ENCODE measurements around the gene RNF167. TPM values are rescaled to one million over a fixed set of nuclear protein-coding genes. Genes with fewer than 3 reads are reported as not detected.

RNF167 gene
- total and polyA plus RNA-seq, 2 of the 8 experiments (the other 6 are each of a cell fraction or from before 2014, with no cell fraction given), result 140 to 281 TPM

DNA sequence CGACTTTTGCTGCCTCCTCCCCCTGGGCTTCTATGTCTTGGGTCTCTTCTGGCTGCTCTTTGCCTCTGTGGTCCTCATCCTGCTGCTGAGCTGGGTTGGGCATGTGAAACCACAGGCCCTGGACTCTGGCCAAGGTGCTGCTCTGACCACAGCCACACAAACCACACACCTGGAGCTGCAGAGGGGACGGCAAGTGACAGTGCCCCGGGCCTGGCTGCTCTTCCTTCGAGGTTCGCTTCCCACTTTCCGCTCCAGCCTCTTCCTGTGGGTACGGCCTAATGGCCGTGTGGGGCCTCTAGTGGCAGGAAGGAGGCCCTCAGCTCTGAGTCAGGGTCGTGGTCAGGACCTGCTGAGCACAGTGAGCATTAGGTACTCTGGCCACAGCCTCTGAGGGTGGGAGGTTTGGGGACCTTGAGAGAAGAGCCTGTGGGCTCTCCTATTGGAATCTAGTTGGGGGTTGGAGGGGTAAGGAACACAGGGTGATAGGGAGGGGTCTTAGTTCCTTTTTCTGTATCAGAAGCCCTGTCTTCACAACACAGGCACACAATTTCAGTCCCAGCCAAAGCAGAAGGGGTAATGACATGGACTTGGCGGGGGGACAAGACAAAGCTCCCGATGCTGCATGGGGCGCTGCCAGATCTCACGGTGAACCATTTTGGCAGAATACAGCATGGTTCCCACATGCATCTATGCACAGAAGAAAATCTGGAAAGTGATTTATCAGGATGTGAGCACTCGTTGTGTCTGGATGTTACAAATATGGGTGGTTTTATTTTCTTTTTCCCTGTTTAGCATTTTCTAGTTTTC lies 5.7 kb upstream of the RNF167 start:
- Histone ChIP-seq H3K27me3 (replicated peaks in 1 of 4; ENCODE audit: control insufficient read depth in 3 of 4, extremely low read depth in 1 of 4, insufficient read depth in 3 of 4, low read length in 3 of 4) (no peaks in the 10 kb centered on the region), H4K5ac (ENCODE audit: insufficient read length, low read depth, low read length) (no peak overlapping the region), H3K27ac (ENCODE audit: low read depth, low read length) (no peak overlapping the region), H2AFZ (ENCODE audit: low read length) (no peak overlapping the region), H3K23me2 (ENCODE audit: low read depth, low read length) (peaks cover 8% of the 10 kb centered on the region; the same call in 1 of the 2 replicates), H3K18ac (ENCODE audit: extremely low read depth, low read length) (no peak overlapping the region), H2BK15ac (ENCODE audit: low read length) (no peak overlapping the region), H3K14ac (ENCODE audit: insufficient read length) (no peak overlapping the region), H3K56ac (replicated peaks; ENCODE audit: insufficient read length, low read depth, low read length) (no peak overlapping the region), H3K36me3 (ENCODE audit: control insufficient read depth in 2 of 4, insufficient read depth in 4 of 4, low read length in 3 of 4) (peaks cover 9 to 16% (median 13%) of the 10 kb centered on the region in 4 experiments), H4K8ac (ENCODE audit: extremely low read depth, insufficient read depth, low read length) (no peak overlapping the region), H2BK120ac (replicated peaks; ENCODE audit: low read depth, low read length) (no peak overlapping the region), H2AK5ac (ENCODE audit: low read depth, low read length) (no peak overlapping the region), H3K79me2 (ENCODE audit: control insufficient read depth in 1 of 2, insufficient read depth in 2 of 2, low read length in 2 of 2) (peaks cover 0 to 12% of the 10 kb centered on the region in 2 experiments; a peak in 3 of 4 replicates), H4K91ac (replicated peaks; ENCODE audit: insufficient read length, low read length) (no peak overlapping the region), H3K4me2 (ENCODE audit: insufficient read depth in 1 of 2, low read depth in 2 of 2, low read length in 2 of 2) (no peak overlapping the region), H3K9me3 (ENCODE audit: insufficient read depth in 2 of 2, low read depth in 1 of 2, low read length in 1 of 2) (no peaks in the 10 kb centered on the region), H3K23ac (ENCODE audit: insufficient read length) (no peak overlapping the region), H4K20me1 (replicated peaks in 1 of 2; ENCODE audit: control insufficient read depth in 1 of 2, insufficient read depth in 2 of 2, low read length in 2 of 2) (peaks cover 0 to 1% of the 10 kb centered on the region in 2 experiments), H2BK12ac (ENCODE audit: low read depth, low read length) (no peak overlapping the region), H3K4me3 (ENCODE audit: extremely low read depth in 1 of 4, insufficient read depth in 2 of 4, low read depth in 3 of 4, low read length in 4 of 4) (no peak overlapping the region), H3K9ac (replicated peaks in 1 of 4; ENCODE audit: extremely low read depth in 1 of 4, low read depth in 3 of 4, low read length in 3 of 4) (no peak overlapping the region), H2BK5ac (ENCODE audit: low read depth, low read length) (no peak overlapping the region), H3K79me1 (ENCODE audit: low read depth, low read length) (peaks cover 9% of the 10 kb centered on the region), H2BK20ac (ENCODE audit: low read length) (no peak overlapping the region), H3K4me1 (replicated peaks in 1 of 4; ENCODE audit: control insufficient read depth in 3 of 4, insufficient read depth in 4 of 4, low read length in 3 of 4) (peaks cover 0 to 8% (median 6%) of the 10 kb centered on the region in 4 experiments; a peak in 6 of 7 replicates), H3K4ac (replicated peaks; ENCODE audit: insufficient read length, low read depth, low read length) (no peak overlapping the region)
- DNase-seq (ENCODE audit: low read depth in 1 of 2, low spot score in 2 of 2) (no peak), FAIRE-seq (no peak)
- POLR2A ChIA-PET (ENCODE audit: partially characterized antibody), result interaction anchor here (0.7 to 27.4 kb wide), 12 partner anchors 8 to 63 kb away, joined by 3 to 987 read pairs (median 8); partner anchors contain the start of genes C17orf107, CHRNE, ENO3 and INCA1
- 83% methylated on average over 14 of the region's 14 CpGs; no CpG with 5 or more reads in 1 of the 2 experiments for WGBS, 2 experiments (ENCODE audit: extremely low coverage in 1 of 2, insufficient coverage in 1 of 2, insufficient read length in 1 of 2, insufficient replicate concordance in 2 of 2, low coverage in 1 of 2, low lambda C conversion rate in 2 of 2, missing lambda C conversion rate in 1 of 2)
- CTCF ChIA-PET (ENCODE audit: partially characterized antibody), result interaction anchor here (0.7 to 1.3 kb wide), 8 partner anchors 9 to 131 kb away, joined by 3 to 10 read pairs (median 4); no protein-coding TSS in a partner anchor
- TF ChIP-seq BRCA1 (IDR thresholded peaks at IDR 0.05; ENCODE audit: low read depth, low read length), result no peak
- TF ChIP-seq, protein P1, sequence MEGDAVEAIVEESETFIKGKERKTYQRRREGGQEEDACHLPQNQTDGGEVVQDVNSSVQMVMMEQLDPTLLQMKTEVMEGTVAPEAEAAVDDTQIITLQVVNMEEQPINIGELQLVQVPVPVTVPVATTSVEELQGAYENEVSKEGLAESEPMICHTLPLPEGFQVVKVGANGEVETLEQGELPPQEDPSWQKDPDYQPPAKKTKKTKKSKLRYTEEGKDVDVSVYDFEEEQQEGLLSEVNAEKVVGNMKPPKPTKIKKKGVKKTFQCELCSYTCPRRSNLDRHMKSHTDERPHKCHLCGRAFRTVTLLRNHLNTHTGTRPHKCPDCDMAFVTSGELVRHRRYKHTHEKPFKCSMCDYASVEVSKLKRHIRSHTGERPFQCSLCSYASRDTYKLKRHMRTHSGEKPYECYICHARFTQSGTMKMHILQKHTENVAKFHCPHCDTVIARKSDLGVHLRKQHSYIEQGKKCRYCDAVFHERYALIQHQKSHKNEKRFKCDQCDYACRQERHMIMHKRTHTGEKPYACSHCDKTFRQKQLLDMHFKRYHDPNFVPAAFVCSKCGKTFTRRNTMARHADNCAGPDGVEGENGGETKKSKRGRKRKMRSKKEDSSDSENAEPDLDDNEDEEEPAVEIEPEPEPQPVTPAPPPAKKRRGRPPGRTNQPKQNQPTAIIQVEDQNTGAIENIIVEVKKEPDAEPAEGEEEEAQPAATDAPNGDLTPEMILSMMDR (IDR thresholded peaks at IDR 0.05; ENCODE audit: control extremely low read depth in 1 of 3, insufficient read depth in 1 of 3, low read depth in 1 of 3, low read length in 3 of 3), result peak; percentile 15 to 55 (median 51)
- TF ChIP-seq, protein P2, sequence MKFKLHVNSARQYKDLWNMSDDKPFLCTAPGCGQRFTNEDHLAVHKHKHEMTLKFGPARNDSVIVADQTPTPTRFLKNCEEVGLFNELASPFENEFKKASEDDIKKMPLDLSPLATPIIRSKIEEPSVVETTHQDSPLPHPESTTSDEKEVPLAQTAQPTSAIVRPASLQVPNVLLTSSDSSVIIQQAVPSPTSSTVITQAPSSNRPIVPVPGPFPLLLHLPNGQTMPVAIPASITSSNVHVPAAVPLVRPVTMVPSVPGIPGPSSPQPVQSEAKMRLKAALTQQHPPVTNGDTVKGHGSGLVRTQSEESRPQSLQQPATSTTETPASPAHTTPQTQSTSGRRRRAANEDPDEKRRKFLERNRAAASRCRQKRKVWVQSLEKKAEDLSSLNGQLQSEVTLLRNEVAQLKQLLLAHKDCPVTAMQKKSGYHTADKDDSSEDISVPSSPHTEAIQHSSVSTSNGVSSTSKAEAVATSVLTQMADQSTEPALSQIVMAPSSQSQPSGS (IDR thresholded peaks at IDR 0.05; ENCODE audit: low read length), result no peak
